ENCODE results near the gene NEU3. TPM values are rescaled to one million over a fixed set of nuclear protein-coding genes. Genes with fewer than 3 reads are reported as not detected.

The NEU3 gene
- total and polyA plus RNA-seq, 2 of the 4 experiments (the other 2 are of a cell fraction), result 5.5 to 10.6 TPM

DNA sequence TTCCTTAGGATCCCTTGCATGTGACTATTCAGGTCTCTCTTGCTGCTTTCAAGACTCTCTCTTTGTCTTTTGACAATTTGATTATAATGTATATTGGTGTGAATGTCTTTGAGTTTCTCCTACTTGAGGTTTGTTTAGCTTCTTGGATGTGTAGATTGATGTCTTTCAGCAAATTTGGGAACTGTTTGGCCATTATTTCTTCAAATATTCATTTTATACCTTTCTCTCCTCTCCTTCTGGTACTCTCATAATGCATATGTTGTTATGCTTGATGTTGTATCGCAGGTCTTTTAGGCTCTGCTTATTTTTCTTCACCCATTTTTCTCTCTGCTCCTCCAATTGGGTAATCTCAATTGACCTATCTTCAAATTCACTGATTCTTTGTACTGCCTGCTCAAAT, 63.7 kb downstream of the NEU3 start:
- POLR2A ChIA-PET (ENCODE audit: unreplicated experiment), result no interaction called here

More for the DNA sequence above, 63.7 kb downstream of the NEU3 start:
- Histone ChIP-seq H3K9me1 (ENCODE audit: insufficient read depth, low read length) (no peaks in the 10 kb centered on the region), H3K14ac (replicated peaks; ENCODE audit: low read depth, low read length) (no peak overlapping the region), H2BK120ac (ENCODE audit: low read depth, low read length) (no peak overlapping the region), H3K4me2 (ENCODE audit: low read depth, low read length) (no peak overlapping the region), H2BK15ac (ENCODE audit: low read depth, low read length) (no peak overlapping the region), H4K91ac (ENCODE audit: insufficient read depth, low read depth, low read length) (no peak overlapping the region), H3K79me1 (ENCODE audit: low read depth in 1 of 2, low read length in 2 of 2) (no peaks in the 10 kb centered on the region), H3K56ac (ENCODE audit: extremely low read depth, insufficient read depth, low read length) (no peak overlapping the region), H3K27ac (ENCODE audit: insufficient read depth, low read length) (no peak overlapping the region), H2BK20ac (ENCODE audit: low read depth, low read length) (no peak overlapping the region), H3K18ac (ENCODE audit: low read depth, low read length) (no peak overlapping the region), H3K36me3 (ENCODE audit: control insufficient read depth, insufficient read depth, low read length) (no peaks in the 10 kb centered on the region), H4K20me1 (ENCODE audit: insufficient read depth, low read length) (no peaks in the 10 kb centered on the region), H3K4ac (ENCODE audit: low read depth, low read length) (no peak overlapping the region), H2AK5ac (ENCODE audit: low read depth, low read length) (no peak overlapping the region), H4K8ac (ENCODE audit: low read depth in 2 of 2, low read length in 2 of 2) (no peak overlapping the region), H3K23ac (ENCODE audit: low read depth, low read length) (no peak overlapping the region), H3K4me1 (ENCODE audit: control insufficient read depth, insufficient read depth, low read length) (no peaks in the 10 kb centered on the region), H3K9ac (ENCODE audit: low read depth, low read length) (no peak overlapping the region), H3K27me3 (ENCODE audit: control insufficient read depth, insufficient read depth, low read length) (peaks cover 10% of the 10 kb centered on the region), H3K9me3 (ENCODE audit: control insufficient read depth, insufficient read depth, low read length) (peaks cover 5% of the 10 kb centered on the region), H3K4me3 (ENCODE audit: insufficient read depth, low read depth, low read length) (no peak overlapping the region), H4K5ac (ENCODE audit: low read depth, low read length) (no peak overlapping the region), H2AK9ac (replicated peaks; ENCODE audit: low read depth, low read length, poor library complexity) (no peak overlapping the region), H2AFZ (replicated peaks; ENCODE audit: low read length, poor library complexity) (no peak overlapping the region), H2BK5ac (ENCODE audit: low read depth, low read length, poor library complexity, severe bottlenecking) (no peak overlapping the region)
- no peak for TF ChIP-seq MAZ (IDR thresholded peaks at IDR 0.05; ENCODE audit: borderline replicate concordance, low read depth, low read length)
- CTCF ChIA-PET, result no interaction called here
- BruUV-seq (replicated peaks), result no TSS peak
- no peak for DNase-seq
- in situ Hi-C loops (cut with MboI; ENCODE audit: low sequenced_read_pairs) (no loop called here), dilution Hi-C loops (cut with HindIII; ENCODE audit: low sequenced_read_pairs, unreplicated experiment) (no loop called here), intact Hi-C loops (cut with micrococcal nuclease) (no loop called here)
- no peak for ATAC-seq (ENCODE audit: low read depth)
- WGBS, 2 experiments (ENCODE audit: extremely low coverage in 2 of 2, insufficient read length in 1 of 2), result no CpG with 5 or more reads among the region's 1 CpG
